Muscle of leg (tissue), 11 donors: ENCODE measurements around the gene DFFB. TPM values are rescaled to one million over a fixed set of nuclear protein-coding genes. Genes with fewer than 3 reads are reported as not detected.

Experiments used
- DNase-seq: peaks from one replicate; pipeline ENCODE4 v3.0.0; 2013
- H3K27ac ChIP-seq: one replicate; pipeline ENCODE4 v1.5.1; 2013; ENCODE audit warnings: mild to moderate bottlenecking, low read length, control low read depth
- H3K27me3 ChIP-seq: one replicate; pipeline ENCODE4 v1.6.1; 2013; ENCODE audit warnings: low read length; ENCODE audit not compliant: control insufficient read depth, insufficient read depth
- H3K36me3 ChIP-seq: one replicate; pipeline ENCODE4 v1.6.1; 2013; ENCODE audit warnings: low read length; ENCODE audit not compliant: control insufficient read depth, insufficient read depth
- H3K4me1 ChIP-seq: one replicate; pipeline ENCODE4 v1.6.1; 2013; ENCODE audit warnings: low read length; ENCODE audit not compliant: control insufficient read depth, insufficient read depth
- H3K4me3 ChIP-seq: one replicate; pipeline ENCODE4 v1.5.1; 2013; ENCODE audit warnings: low read length, control low read depth
- H3K9me3 ChIP-seq: replicated peaks from 2 replicates; pipeline ENCODE4 v1.6.1; 2013; ENCODE audit warnings: low read depth, low read length; ENCODE audit not compliant: control insufficient read depth
- WGBS: methylation state at CpG from one replicate; pipeline ENCODE4 v1.1.5; 2013; ENCODE audit warnings: missing lambda C conversion rate; ENCODE audit not compliant: insufficient coverage; 5-methylcytosine and 5-hydroxymethylcytosine counted together
- polyA plus RNA-seq, 8 donors: library from polyadenylated mRNA; unstranded; fragments of 120-200 nt; gene quantifications; one replicate each; pipeline versions ENCODE4 v1.2.1 to v1.2.3, GENCODE V29; 2013; ENCODE audit warnings: inconsistent platforms in 1 of 8, low replicate concordance in 1 of 8; ENCODE audit not compliant: insufficient read length in 8 of 8, insufficient read depth in 1 of 8
- total RNA-seq: library from RNA; stranded (reverse); fragments of 120-200 nt; gene quantifications from one replicate; pipeline ENCODE4 v1.2.4, GENCODE V29; 2013

Gene DFFB
- total and polyA plus RNA-seq, 9 donors, result 4.3 to 6.8 (median 5.1) TPM

- peaks cover 41% of the 10 kb centered on the region for H3K4me1 ChIP-seq
- no peaks in the 10 kb centered on the region for H3K9me3 ChIP-seq
- no peaks in the 10 kb centered on the region for H3K36me3 ChIP-seq
- DNase-seq, result no peak
- H3K27ac ChIP-seq, result no peak overlapping the region
- WGBS, result 72% methylated on average over 14 of the region's 22 CpGs
- no peak overlapping the region for H3K4me3 ChIP-seq
- peaks cover 20% of the 10 kb centered on the region for H3K27me3 ChIP-seq
Observed at GRCh38 chr1:3907031-3907534, 49.8 kb downstream of the DFFB start.

- Histone ChIP-seq H3K27ac (no peak overlapping the region), H3K9me3 (no peaks in the 10 kb centered on the region), H3K36me3 (no peaks in the 10 kb centered on the region), H3K4me3 (no peak overlapping the region), H3K27me3 (peaks cover 20% of the 10 kb centered on the region), H3K4me1 (peaks cover 35% of the 10 kb centered on the region)
- no peak for DNase-seq
- WGBS, result 74% methylated on average over 22 of the region's 22 CpGs
Observed at GRCh38 chr1:3907621-3908165, 50.4 kb downstream of the DFFB start.

- peaks cover 20% of the 10 kb centered on the region for H3K27me3 ChIP-seq
- H3K9me3 ChIP-seq, result no peaks in the 10 kb centered on the region
- WGBS, result 87% methylated on average over 11 of the region's 17 CpGs
- no peak overlapping the region for H3K27ac ChIP-seq
- H3K36me3 ChIP-seq, result no peaks in the 10 kb centered on the region
- H3K4me1 ChIP-seq, result peaks cover 22% of the 10 kb centered on the region
- no peak overlapping the region for H3K4me3 ChIP-seq
- DNase-seq, result no peak
Observed at GRCh38 chr1:3908886-3909517, 51.7 kb downstream of the DFFB start.

- H3K9me3 ChIP-seq, result no peaks in the 10 kb centered on the region
- H3K27me3 ChIP-seq, result peaks cover 20% of the 10 kb centered on the region
- no peaks in the 10 kb centered on the region for H3K36me3 ChIP-seq
- WGBS, result no CpG with 5 or more reads among the region's 7 CpGs
- H3K4me3 ChIP-seq, result no peak overlapping the region
- DNase-seq, result no peak
- peaks cover 16% of the 10 kb centered on the region for H3K4me1 ChIP-seq
- H3K27ac ChIP-seq, result no peak overlapping the region
Observed at GRCh38 chr1:3909615-3910014, 52.3 kb downstream of the DFFB start.

- Histone ChIP-seq H3K36me3 (no peaks in the 10 kb centered on the region), H3K27ac (no peak overlapping the region), H3K4me3 (no peak overlapping the region), H3K4me1 (peaks cover 15% of the 10 kb centered on the region), H3K27me3 (peaks cover 20% of the 10 kb centered on the region), H3K9me3 (no peaks in the 10 kb centered on the region)
- DNase-seq, result no peak
- 76% methylated on average over 26 of the region's 30 CpGs for WGBS
Observed at GRCh38 chr1:3910049-3910731, 52.9 kb downstream of the DFFB start.

GRCh38 chr1:3910857-3911845 lies 53.9 kb downstream of the DFFB start:
- peaks cover 20% of the 10 kb centered on the region for H3K27me3 ChIP-seq
- WGBS, result 6% methylated on average over 29 of the region's 35 CpGs
- no peaks in the 10 kb centered on the region for H3K9me3 ChIP-seq
- no peak overlapping the region for H3K4me3 ChIP-seq
- H3K4me1 ChIP-seq, result peaks cover 13% of the 10 kb centered on the region
- no peaks in the 10 kb centered on the region for H3K36me3 ChIP-seq
- peak; percentile 59 for DNase-seq
- H3K27ac ChIP-seq, result no peak overlapping the region

- Histone ChIP-seq H3K4me1 (peaks cover 13% of the 10 kb centered on the region), H3K27me3 (peaks cover 20% of the 10 kb centered on the region), H3K9me3 (no peaks in the 10 kb centered on the region), H3K36me3 (no peaks in the 10 kb centered on the region), H3K27ac (no peak overlapping the region), H3K4me3 (no peak overlapping the region)
- 86% methylated on average over 35 of the region's 38 CpGs for whole genome bisulfite sequencing
- no peak for DNase-seq
Observed at GRCh38 chr1:3911981-3912808, 54.9 kb downstream of the DFFB start.

- Histone ChIP-seq H3K9me3 (no peaks in the 10 kb centered on the region), H3K4me3 (no peak overlapping the region), H3K36me3 (no peaks in the 10 kb centered on the region), H3K4me1 (peaks cover 13% of the 10 kb centered on the region), H3K27me3 (peaks cover 27% of the 10 kb centered on the region), H3K27ac (no peak overlapping the region)
- 90% methylated on average over 13 of the region's 23 CpGs for WGBS
- DNase-seq, result no peak
Observed at GRCh38 chr1:3912809-3913685, 55.8 kb downstream of the DFFB start.
